ENCODE data around the gene FGFBP2. TPM values are rescaled to one million over a fixed set of nuclear protein-coding genes. Genes with fewer than 3 reads are reported as not detected.

Gene FGFBP2
- polyA plus RNA-seq, 3 donors = 0.61 to 1.1 TPM; not detected in 1

- H3K36me3 Mint-ChIP-seq = no peaks in the 10 kb centered on the region
- H3K27ac ChIP-seq (ENCODE audit: low read depth in 1 of 2, low read length in 2 of 2) = no peak overlapping the region
- no peak for DNase-seq
- H3K4me2 ChIP-seq (replicated peaks; ENCODE audit: extremely low read depth, low read length, poor library complexity, severe bottlenecking) = no peak overlapping the region
- no peaks in the 10 kb centered on the region for H3K79me2 ChIP-seq (ENCODE audit: insufficient read depth, low read length)
- intact Hi-C loops (cut with micrococcal nuclease) = loop anchor here in 1 of 2 donors (10.0 kb wide), 1 partner anchor 204 kb away; no protein-coding TSS in a partner anchor
- H3K4me3 ChIP-seq (replicated peaks in 1 of 3; ENCODE audit: low read depth in 2 of 3, low read length in 3 of 3) = no peak overlapping the region
- H3K27ac Mint-ChIP-seq = no peak overlapping the region
- H3K27me3 ChIP-seq (ENCODE audit: control insufficient read depth in 2 of 2, insufficient read depth in 2 of 2, low read length in 2 of 2) = no peaks in the 10 kb centered on the region
- WGBS (ENCODE audit: insufficient coverage) = 100% methylated on average over 2 of the region's 4 CpGs
- no peak overlapping the region for H3K9ac ChIP-seq (ENCODE audit: insufficient read depth, low read length, poor library complexity, severe bottlenecking)
- no peaks in the 10 kb centered on the region for H3K4me1 ChIP-seq (ENCODE audit: control insufficient read depth in 1 of 2, insufficient read depth in 2 of 2, low read length in 2 of 2)
- TF ChIP-seq CTCF (IDR thresholded peaks at IDR 0.05) = no peak
- H3K9me3 Mint-ChIP-seq = no peaks in the 10 kb centered on the region
- H3K27me3 Mint-ChIP-seq (ENCODE audit: low read depth in 3 of 3) = peaks cover 0 to 1% (median 0%) of the 10 kb centered on the region in 3 donors
- no peak overlapping the region for H3K4me3 Mint-ChIP-seq
- H4K20me1 ChIP-seq (ENCODE audit: insufficient read depth, low read length) = no peaks in the 10 kb centered on the region
- H2AFZ ChIP-seq (ENCODE audit: insufficient read depth, low read depth, low read length, poor library complexity, severe bottlenecking) = no peak overlapping the region
- H3K4me1 Mint-ChIP-seq = no peaks in the 10 kb centered on the region
- no peaks in the 10 kb centered on the region for H3K9me3 ChIP-seq (replicated peaks in 1 of 2; ENCODE audit: control insufficient read depth in 1 of 2, insufficient read depth in 1 of 2, low read length in 2 of 2)
- no peaks in the 10 kb centered on the region for H3K36me3 ChIP-seq (replicated peaks in 1 of 2; ENCODE audit: control insufficient read depth in 1 of 2, insufficient read depth in 2 of 2, low read length in 2 of 2)
Measured at GRCh38 chr4:16009153-16009552, 46.2 kb upstream of the FGFBP2 start.

- WGBS (ENCODE audit: insufficient coverage) = 84% methylated on average over 5 of the region's 5 CpGs
- H3K27me3 Mint-ChIP-seq (ENCODE audit: low read depth in 3 of 3) = peaks cover 0 to 1% (median 0%) of the 10 kb centered on the region in 3 donors
- no peak for DNase-seq
- no peak overlapping the region for H2AFZ ChIP-seq (ENCODE audit: insufficient read depth, low read depth, low read length, poor library complexity, severe bottlenecking)
- H3K4me1 Mint-ChIP-seq = no peaks in the 10 kb centered on the region
- H3K9ac ChIP-seq (ENCODE audit: insufficient read depth, low read length, poor library complexity, severe bottlenecking) = no peak overlapping the region
- H3K36me3 Mint-ChIP-seq = no peaks in the 10 kb centered on the region
- intact Hi-C loops (cut with micrococcal nuclease) = loop anchor here in 1 of 2 donors (10.0 kb wide), 1 partner anchor 203 kb away; no protein-coding TSS in a partner anchor
- no peaks in the 10 kb centered on the region for H3K9me3 ChIP-seq (replicated peaks in 1 of 2; ENCODE audit: control insufficient read depth in 1 of 2, insufficient read depth in 1 of 2, low read length in 2 of 2)
- no peak for TF ChIP-seq CTCF (IDR thresholded peaks at IDR 0.05)
- no peaks in the 10 kb centered on the region for H3K27me3 ChIP-seq (ENCODE audit: control insufficient read depth in 2 of 2, insufficient read depth in 2 of 2, low read length in 2 of 2)
- no peak overlapping the region for H3K27ac ChIP-seq (ENCODE audit: low read depth in 1 of 2, low read length in 2 of 2)
- H3K4me2 ChIP-seq (replicated peaks; ENCODE audit: extremely low read depth, low read length, poor library complexity, severe bottlenecking) = no peak overlapping the region
- H3K4me3 ChIP-seq (replicated peaks in 1 of 3; ENCODE audit: low read depth in 2 of 3, low read length in 3 of 3) = no peak overlapping the region
- H3K27ac Mint-ChIP-seq = no peak overlapping the region
- no peaks in the 10 kb centered on the region for H3K9me3 Mint-ChIP-seq
- H3K4me1 ChIP-seq (ENCODE audit: control insufficient read depth in 1 of 2, insufficient read depth in 2 of 2, low read length in 2 of 2) = no peaks in the 10 kb centered on the region
- no peaks in the 10 kb centered on the region for H3K36me3 ChIP-seq (replicated peaks in 1 of 2; ENCODE audit: control insufficient read depth in 1 of 2, insufficient read depth in 2 of 2, low read length in 2 of 2)
- no peaks in the 10 kb centered on the region for H4K20me1 ChIP-seq (ENCODE audit: insufficient read depth, low read length)
- no peaks in the 10 kb centered on the region for H3K79me2 ChIP-seq (ENCODE audit: insufficient read depth, low read length)
- H3K4me3 Mint-ChIP-seq = no peak overlapping the region
Measured at GRCh38 chr4:16007471-16008095, 44.6 kb upstream of the FGFBP2 start.

Data from CD14-positive monocyte (primary cell).